Activated CD4-positive, alpha-beta T cell treated with anti-CD3 and anti-CD28 coated beads, Interleukin-2, amount 10 ng/mL, durations not matched to agents 7 days and 5 days (primary cell): ENCODE results near the gene SMKR1. TPM values are rescaled to one million over a fixed set of nuclear protein-coding genes. Genes with fewer than 3 reads are reported as not detected.
"Not testable (repeated sequence)": the region's sequence is repeated elsewhere in the genome, so short reads cannot be mapped to it uniquely, and the experiment has no call there.

Experiments
- CTCF ChIA-PET: fragments of 350-600 bp; sonication (Branson Sonifier 250); formaldehyde crosslinking; loops from one replicate; lab custom pipeline; 2021; ENCODE audit warnings: antibody characterized with exemption; lab: Charles Lee
- POLR2A ChIA-PET: fragments of 350-600 bp; sonication (Branson Sonifier 250); formaldehyde crosslinking; loops from one replicate; lab custom pipeline; 2021; ENCODE audit warnings: antibody characterized with exemption; lab: Charles Lee
- DNase-seq: peaks from one replicate; pipeline ENCODE4 v3.0.0-alpha.2; 2020
- H3K27ac Mint-ChIP-seq: one replicate; pipeline ENCODE4 v1.8.0; 2021; ENCODE audit warnings: mild to moderate bottlenecking, moderate library complexity, mixed read lengths
- H3K27me3 Mint-ChIP-seq: one replicate; pipeline ENCODE4 v1.8.0; 2021; ENCODE audit warnings: mixed read lengths
- H3K36me3 Mint-ChIP-seq: one replicate; pipeline ENCODE4 v1.8.0; 2021; ENCODE audit warnings: low read depth, mixed read lengths
- H3K4me1 Mint-ChIP-seq: one replicate; pipeline ENCODE4 v1.8.0; 2021; ENCODE audit warnings: mixed read lengths
- H3K4me3 Mint-ChIP-seq: one replicate; pipeline ENCODE4 v1.8.0; 2021; ENCODE audit warnings: mild to moderate bottlenecking, moderate library complexity, mixed read lengths
- H3K9me3 Mint-ChIP-seq: one replicate; pipeline ENCODE4 v1.8.0; 2021; ENCODE audit warnings: mixed read lengths
- total RNA-seq, 2 experiments: library from RNA; stranded (reverse); gene quantifications; one replicate each; pipeline ENCODE4 v1.2.3, GENCODE V29; 2021

The SMKR1 gene
- total RNA-seq, 2 experiments from 2014 or later = 1.7 to 2.2 TPM

DNA sequence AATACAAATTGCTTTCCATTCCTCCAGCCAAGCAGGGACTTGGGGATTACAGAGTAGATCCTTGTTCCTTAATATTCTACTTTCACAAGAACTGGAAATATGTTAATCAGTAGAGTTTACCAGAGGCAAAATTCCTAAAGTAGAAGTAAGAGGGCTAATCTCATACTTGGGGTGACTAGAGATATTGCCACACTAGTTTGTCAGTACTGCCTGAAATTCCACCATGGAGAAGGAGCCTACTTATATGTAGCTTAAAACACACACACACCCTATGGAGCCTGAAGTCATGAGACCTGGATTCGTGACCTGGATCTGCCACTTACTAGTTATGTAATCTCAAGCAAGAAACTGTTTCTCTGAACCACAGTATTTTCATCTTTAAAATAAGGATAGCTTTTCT, 34.2 kb upstream of the SMKR1 start:
- no peak overlapping the region for H3K27ac Mint-ChIP-seq
- H3K27me3 Mint-ChIP-seq = no peaks in the 10 kb centered on the region
- no peaks in the 10 kb centered on the region for H3K9me3 Mint-ChIP-seq
- CTCF ChIA-PET = interaction anchor here (1.6 kb wide), 1 partner anchor 18 kb away, joined by 6 read pairs; no protein-coding TSS in a partner anchor
- POLR2A ChIA-PET = no interaction called here
- H3K4me3 Mint-ChIP-seq = no peak overlapping the region
- no peak for DNase-seq
- peaks cover 5% of the 10 kb centered on the region for H3K4me1 Mint-ChIP-seq
- peaks cover 11% of the 10 kb centered on the region for H3K36me3 Mint-ChIP-seq

DNA sequence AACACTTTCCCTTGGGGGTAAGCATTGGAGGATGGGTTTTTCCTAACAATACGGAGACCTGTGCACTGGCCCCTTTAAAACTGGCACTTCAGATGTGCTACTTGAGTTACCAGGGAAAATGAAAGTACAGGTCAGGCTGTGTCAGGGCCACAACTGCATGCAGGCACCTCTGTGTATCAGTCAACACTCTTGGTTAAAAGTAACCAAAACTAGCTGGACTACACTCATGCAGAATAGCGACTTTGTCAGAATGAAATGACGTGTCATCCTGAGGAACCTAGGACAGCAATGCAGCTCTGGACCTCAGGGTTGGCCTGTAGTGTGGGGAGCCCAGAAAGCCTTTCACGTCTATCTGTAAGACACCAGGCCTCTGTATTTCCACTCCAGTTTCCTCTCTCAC, 33.8 kb upstream of the SMKR1 start:
- no peak overlapping the region for H3K4me3 Mint-ChIP-seq
- no peak for DNase-seq
- H3K27ac Mint-ChIP-seq = no peak overlapping the region
- no peaks in the 10 kb centered on the region for H3K27me3 Mint-ChIP-seq
- H3K36me3 Mint-ChIP-seq = peaks cover 11% of the 10 kb centered on the region
- H3K4me1 Mint-ChIP-seq = peaks cover 5% of the 10 kb centered on the region
- POLR2A ChIA-PET = no interaction called here
- CTCF ChIA-PET = interaction anchor here (0.6 to 1.6 kb wide), 3 partner anchors 17 to 125 kb away, joined by 3 to 6 read pairs (median 3); no protein-coding TSS in a partner anchor
- no peaks in the 10 kb centered on the region for H3K9me3 Mint-ChIP-seq

DNA sequence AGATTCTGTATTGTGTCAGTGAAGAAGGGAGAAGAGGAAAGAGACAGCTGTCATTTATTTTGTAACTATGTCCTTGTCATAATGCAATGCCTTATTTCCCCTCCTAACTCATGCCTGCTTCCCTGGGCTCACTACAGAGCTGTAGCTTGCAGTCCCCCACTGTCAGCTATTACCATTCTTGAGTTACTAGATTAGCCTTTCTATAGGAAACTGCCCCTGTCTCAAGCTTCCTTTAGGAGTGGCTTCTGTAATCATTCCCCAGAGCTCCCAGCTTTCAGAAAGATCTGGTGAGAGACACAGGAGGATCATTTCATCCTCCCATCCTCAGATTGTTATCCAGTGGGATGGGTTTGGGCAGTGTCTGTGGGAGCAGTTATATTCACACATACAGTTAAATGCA, 32.4 kb upstream of the SMKR1 start:
- ChIA-PET POLR2A (no interaction called here), CTCF (interaction anchor here (0.8 to 1.6 kb wide), 5 partner anchors 31 to 250 kb away, joined by 3 to 6 read pairs (median 3); partner anchors contain the start of gene NRF1)
- Mint-ChIP-seq H3K27me3 (no peaks in the 10 kb centered on the region), H3K4me1 (peaks cover 5% of the 10 kb centered on the region), H3K9me3 (peaks cover under 1% of the 10 kb centered on the region), H3K27ac (no peak overlapping the region), H3K36me3 (peaks cover 9% of the 10 kb centered on the region), H3K4me3 (no peak overlapping the region)
- DNase-seq = no peak

DNA sequence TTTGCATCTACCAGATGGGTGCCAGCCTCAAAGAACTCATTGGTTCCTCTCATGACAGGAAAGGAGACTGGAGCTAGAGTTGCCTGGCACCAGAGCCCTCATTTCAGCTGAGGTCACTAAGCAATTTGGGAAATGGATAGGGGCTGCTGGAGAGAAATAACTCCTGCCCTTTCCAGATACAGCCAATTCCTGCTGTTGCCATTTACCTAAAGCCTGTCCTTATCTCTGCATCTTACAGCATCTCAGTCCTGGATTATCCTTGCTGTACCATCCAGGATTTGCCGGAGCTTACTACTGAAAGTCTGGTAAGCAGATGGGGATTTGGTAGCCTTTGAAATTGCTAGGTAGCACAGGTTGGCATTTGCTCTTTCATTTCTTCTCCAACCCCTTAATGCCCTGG, 31.9 kb upstream of the SMKR1 start:
- peaks cover 8% of the 10 kb centered on the region for H3K36me3 Mint-ChIP-seq
- CTCF ChIA-PET = interaction anchor here (0.6 to 2.0 kb wide), 7 partner anchors 15 to 331 kb away, joined by 3 to 6 read pairs (median 3); partner anchors contain the start of gene NRF1
- no peak overlapping the region for H3K4me3 Mint-ChIP-seq
- H3K9me3 Mint-ChIP-seq = peaks cover 2% of the 10 kb centered on the region
- POLR2A ChIA-PET = no interaction called here
- no peak for DNase-seq
- H3K27me3 Mint-ChIP-seq = no peaks in the 10 kb centered on the region
- H3K4me1 Mint-ChIP-seq = peaks cover 5% of the 10 kb centered on the region
- H3K27ac Mint-ChIP-seq = no peak overlapping the region

DNA sequence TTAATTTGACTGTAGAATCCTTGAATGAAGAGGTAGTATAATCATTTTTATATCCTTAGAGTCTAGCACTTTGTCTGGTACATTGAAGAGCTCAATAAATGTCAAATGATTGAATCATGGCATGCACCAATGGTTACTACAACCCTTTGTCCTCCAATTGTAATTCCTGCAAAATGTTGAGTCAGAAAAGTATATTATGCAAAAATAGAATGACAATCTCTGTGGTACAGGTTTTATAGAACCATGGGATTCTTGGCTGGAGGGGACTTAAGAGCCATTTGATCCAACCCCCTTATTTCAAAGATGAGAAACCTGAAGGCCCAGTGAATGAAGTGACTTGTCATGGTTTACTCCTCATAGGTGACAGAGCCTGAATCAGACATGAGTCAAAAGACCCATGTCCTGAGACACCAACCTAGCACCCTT, 30.9 kb upstream of the SMKR1 start:
- CTCF ChIA-PET = interaction anchor here (0.6 to 3.6 kb wide), 11 partner anchors 9 to 253 kb away, joined by 3 to 27 read pairs (median 4); partner anchors contain the start of gene NRF1
- no peak overlapping the region for H3K4me3 Mint-ChIP-seq
- DNase-seq = no peak
- peaks cover 12% of the 10 kb centered on the region for H3K36me3 Mint-ChIP-seq
- H3K9me3 Mint-ChIP-seq = peaks cover 2% of the 10 kb centered on the region
- POLR2A ChIA-PET = no interaction called here
- H3K27ac Mint-ChIP-seq = no peak overlapping the region
- peaks cover 5% of the 10 kb centered on the region for H3K4me1 Mint-ChIP-seq
- no peaks in the 10 kb centered on the region for H3K27me3 Mint-ChIP-seq

DNA sequence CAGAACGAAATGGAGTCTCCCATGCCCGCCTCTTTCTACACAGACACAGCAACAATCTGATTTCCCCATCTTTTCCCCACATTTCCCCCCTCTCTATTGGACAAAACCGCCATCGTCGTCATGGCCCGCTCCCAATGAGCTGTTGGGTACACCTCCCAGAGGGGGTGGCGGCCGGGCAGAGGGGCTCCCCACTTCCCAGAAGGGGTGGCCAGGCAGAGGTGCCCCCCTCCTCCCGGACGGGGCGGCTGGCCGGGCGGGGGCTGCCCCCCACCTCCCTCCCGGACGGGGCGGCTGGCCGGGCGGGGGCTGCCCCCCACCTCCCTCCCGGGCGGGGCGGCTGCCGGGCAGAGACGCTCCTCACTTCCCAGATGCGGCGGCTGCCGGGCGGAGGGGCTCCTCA, 26.4 kb upstream of the SMKR1 start:
- H3K4me1 Mint-ChIP-seq, H3K4me3 Mint-ChIP-seq, H3K27ac Mint-ChIP-seq, POLR2A ChIA-PET, H3K9me3 Mint-ChIP-seq, DNase-seq, CTCF ChIA-PET, H3K27me3 Mint-ChIP-seq: not testable (repeated sequence)
- peaks cover 11% of the 10 kb centered on the region for H3K36me3 Mint-ChIP-seq

DNA sequence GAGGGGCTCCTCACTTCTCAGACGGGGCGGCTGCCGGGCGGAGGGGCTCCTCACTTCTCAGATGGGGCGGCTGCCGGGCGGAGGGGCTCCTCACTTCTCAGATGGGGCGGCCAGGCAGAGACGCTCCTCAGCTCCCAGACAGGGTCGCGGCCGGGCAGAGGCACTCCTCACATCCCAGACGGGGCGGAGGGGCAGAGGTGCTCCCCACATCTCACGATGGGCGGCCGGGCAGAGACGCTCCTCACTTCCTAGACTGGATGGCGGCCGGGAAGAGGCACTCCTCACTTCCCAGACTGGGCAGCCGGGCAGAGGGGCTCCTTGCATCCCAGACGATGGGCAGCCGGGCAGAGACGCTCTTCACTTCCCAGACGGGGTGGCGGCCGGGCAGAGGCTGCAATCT, 25.9 kb upstream of the SMKR1 start:
- H3K27me3 Mint-ChIP-seq, H3K27ac Mint-ChIP-seq, H3K4me1 Mint-ChIP-seq, H3K4me3 Mint-ChIP-seq, DNase-seq, POLR2A ChIA-PET, CTCF ChIA-PET, H3K9me3 Mint-ChIP-seq: not testable (repeated sequence)
- peaks cover 13% of the 10 kb centered on the region for H3K36me3 Mint-ChIP-seq

DNA sequence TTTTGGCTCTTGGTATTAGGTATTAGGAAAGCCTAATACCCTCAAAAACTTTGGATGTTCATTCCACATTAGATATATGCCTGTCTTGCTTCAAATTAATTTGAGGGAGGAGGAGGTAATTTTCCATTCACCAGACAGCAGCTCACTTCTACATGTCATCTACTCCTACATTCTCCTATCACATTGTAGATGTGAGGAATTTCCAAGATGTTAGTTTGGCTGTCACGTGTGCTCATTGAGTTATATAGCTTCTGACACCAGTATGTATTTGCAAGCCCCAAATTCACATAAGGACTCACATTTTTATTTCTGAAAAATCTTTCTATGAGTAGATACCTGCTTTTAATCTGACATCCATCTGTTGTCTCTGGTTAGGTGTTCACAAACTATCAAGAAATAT, 22.5 kb upstream of the SMKR1 start:
- Mint-ChIP-seq H3K27me3 (no peaks in the 10 kb centered on the region), H3K27ac (no peak overlapping the region), H3K4me1 (no peaks in the 10 kb centered on the region), H3K9me3 (peaks cover 2% of the 10 kb centered on the region), H3K4me3 (no peak overlapping the region), H3K36me3 (peaks cover 17% of the 10 kb centered on the region)
- ChIA-PET POLR2A (no interaction called here), CTCF (interaction anchor here (0.7 to 1.6 kb wide), 2 partner anchors 46 to 112 kb away, joined by 3 to 6 read pairs; partner anchors contain the start of gene STRIP2)
- no peak for DNase-seq

DNA sequence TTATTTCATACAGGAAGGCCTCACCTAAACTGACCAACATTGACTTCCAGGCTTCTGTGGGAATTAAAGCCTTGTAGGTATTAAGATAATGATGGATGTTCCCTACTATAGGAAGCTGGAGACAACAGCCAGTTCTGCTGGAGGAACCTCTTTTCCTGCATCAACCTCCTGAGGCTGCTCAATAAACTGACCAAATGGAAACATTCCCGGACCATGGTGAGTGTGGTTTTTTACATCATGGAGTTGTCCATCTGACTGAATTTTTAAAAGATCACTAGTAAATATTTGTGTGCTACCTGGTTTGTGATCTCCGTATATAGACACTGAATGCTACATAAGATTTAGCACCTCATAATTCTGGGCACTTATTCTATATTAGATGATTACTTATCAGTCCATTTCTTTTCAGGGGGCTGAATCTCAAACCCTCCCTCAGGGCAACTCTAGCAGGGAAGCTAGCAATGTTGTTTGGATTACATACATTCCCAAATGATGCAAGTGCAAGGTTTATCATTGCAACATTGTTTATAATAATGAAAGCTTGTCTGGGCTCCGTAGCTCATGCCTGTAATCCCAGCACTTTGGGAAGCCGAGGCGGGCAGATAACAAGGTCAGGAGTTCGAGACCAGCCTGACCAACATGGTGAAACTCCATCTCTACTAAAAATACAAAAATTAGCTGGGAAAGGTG, 21.5 kb upstream of the SMKR1 start:
- no peak overlapping the region for H3K4me3 Mint-ChIP-seq
- CTCF ChIA-PET = interaction anchor here (1.0 to 1.6 kb wide), 2 partner anchors 14 to 113 kb away, joined by 3 to 6 read pairs; no protein-coding TSS in a partner anchor
- no peak overlapping the region for H3K27ac Mint-ChIP-seq

DNA sequence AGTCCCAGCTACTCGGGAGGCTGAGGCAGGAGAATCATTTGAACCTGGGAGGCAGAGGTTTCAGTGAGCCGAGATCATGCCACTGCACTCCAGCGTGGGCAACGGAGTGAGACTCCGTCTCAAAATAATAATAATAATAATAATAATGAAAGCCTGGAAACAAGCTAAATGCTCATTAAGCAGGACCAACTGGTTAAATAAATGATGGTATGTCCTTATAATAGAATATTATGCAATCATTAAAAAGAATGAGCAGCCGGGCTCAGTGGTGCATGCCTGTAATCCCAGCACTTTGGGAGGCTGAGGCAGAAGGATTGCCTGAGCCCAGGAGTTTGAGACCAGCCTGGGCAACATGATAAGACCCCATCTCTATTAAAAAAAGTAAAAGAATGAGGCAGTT, 21.0 kb upstream of the SMKR1 start:
- H3K27me3 Mint-ChIP-seq, DNase-seq, POLR2A ChIA-PET, H3K4me3 Mint-ChIP-seq, H3K4me1 Mint-ChIP-seq, H3K9me3 Mint-ChIP-seq, H3K27ac Mint-ChIP-seq: not testable (repeated sequence)
- CTCF ChIA-PET = interaction anchor here (1.0 kb wide), 1 partner anchor 13 kb away, joined by 3 read pairs; no protein-coding TSS in a partner anchor
- peaks cover 16% of the 10 kb centered on the region for H3K36me3 Mint-ChIP-seq

More for the DNA sequence above, 21.5 kb upstream of the SMKR1 start:
- POLR2A ChIA-PET = no interaction called here
- Mint-ChIP-seq H3K36me3 (peaks cover 12% of the 10 kb centered on the region), H3K4me1 (no peaks in the 10 kb centered on the region), H3K9me3 (no peaks in the 10 kb centered on the region), H3K27me3 (no peaks in the 10 kb centered on the region)
- DNase-seq = no peak

DNA sequence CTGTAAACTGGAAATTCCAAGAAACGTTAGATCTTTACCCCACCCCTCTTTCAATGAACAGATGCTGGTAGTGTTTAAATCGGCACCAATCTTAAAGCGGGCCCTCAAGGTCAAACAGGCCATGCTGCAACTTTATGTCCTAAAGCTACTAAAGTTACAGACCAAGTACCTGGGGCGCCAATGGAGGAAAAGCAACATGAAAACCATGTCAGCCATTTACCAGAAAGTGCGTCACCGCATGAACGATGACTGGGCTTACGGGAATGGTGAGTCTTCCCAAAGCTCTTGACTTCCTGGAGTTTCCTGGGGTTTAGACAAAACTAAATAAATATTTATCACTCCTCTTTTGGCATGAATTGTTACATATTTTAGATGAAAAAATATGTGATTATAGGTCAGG, 19.6 kb upstream of the SMKR1 start:
- CTCF ChIA-PET = interaction anchor here (0.7 to 1.4 kb wide), 2 partner anchors 55 to 106 kb away, joined by 3 to 4 read pairs; no protein-coding TSS in a partner anchor
- H3K27ac Mint-ChIP-seq = no peak overlapping the region
- no peak for DNase-seq
- H3K4me3 Mint-ChIP-seq = no peak overlapping the region
- no peaks in the 10 kb centered on the region for H3K4me1 Mint-ChIP-seq
- POLR2A ChIA-PET = no interaction called here
- H3K36me3 Mint-ChIP-seq = peaks cover 17% of the 10 kb centered on the region
- no peaks in the 10 kb centered on the region for H3K27me3 Mint-ChIP-seq
- H3K9me3 Mint-ChIP-seq = no peaks in the 10 kb centered on the region

DNA sequence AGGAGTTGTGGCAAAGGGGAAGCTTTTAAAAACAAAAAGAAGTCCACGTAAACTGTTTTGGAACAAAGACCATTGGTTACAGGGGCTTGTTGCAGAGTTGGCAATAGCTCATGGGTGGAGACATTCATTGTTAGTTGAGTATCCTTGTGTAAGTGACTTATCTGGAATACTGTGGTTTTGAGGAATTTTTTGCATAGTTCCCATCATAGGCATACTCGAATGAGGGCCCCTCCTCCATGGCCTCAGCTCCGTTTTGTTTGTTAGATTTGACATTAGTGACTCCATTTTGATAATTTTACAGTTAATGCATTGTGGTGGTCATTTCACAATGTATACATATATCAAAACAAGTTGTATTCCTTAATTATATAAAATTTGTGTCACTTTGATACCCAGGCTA, 12.8 kb upstream of the SMKR1 start:
- ChIA-PET POLR2A (no interaction called here), CTCF (no interaction called here)
- peaks cover 8% of the 10 kb centered on the region for H3K4me1 Mint-ChIP-seq
- H3K27me3 Mint-ChIP-seq = no peaks in the 10 kb centered on the region
- H3K27ac Mint-ChIP-seq = no peak overlapping the region
- DNase-seq = no peak
- H3K36me3 Mint-ChIP-seq = peaks cover 13% of the 10 kb centered on the region
- no peaks in the 10 kb centered on the region for H3K9me3 Mint-ChIP-seq
- H3K4me3 Mint-ChIP-seq = no peak overlapping the region

DNA sequence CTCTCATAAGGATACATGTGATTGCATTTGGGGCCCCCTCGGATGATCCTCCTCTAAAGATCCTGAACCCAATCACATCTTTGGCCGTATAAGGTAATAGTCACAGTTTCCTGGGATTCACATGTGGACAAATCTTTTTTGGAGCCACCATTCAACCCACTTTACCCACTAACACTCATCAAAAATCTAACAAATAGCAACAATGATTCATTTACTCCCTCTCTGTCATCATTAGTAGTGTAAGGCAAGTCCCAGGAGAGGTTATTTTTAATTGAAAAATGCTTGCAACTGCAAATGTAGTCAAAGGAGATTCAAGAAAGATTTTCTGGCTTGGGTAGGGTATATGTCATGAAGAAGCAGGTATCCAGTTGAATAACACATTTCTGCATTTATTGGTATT, 9.9 kb upstream of the SMKR1 start:
- peaks cover 7% of the 10 kb centered on the region for H3K36me3 Mint-ChIP-seq
- no peaks in the 10 kb centered on the region for H3K9me3 Mint-ChIP-seq
- H3K4me3 Mint-ChIP-seq = no peak overlapping the region
- DNase-seq = no peak
- CTCF ChIA-PET = no interaction called here
- no peak overlapping the region for H3K27ac Mint-ChIP-seq
- H3K27me3 Mint-ChIP-seq = no peaks in the 10 kb centered on the region
- POLR2A ChIA-PET = no interaction called here
- H3K4me1 Mint-ChIP-seq = peaks cover 27% of the 10 kb centered on the region
